Right ventricle myocardium superior (tissue), 1 donor: ENCODE measurements around the gene ADAM12. TPM values are rescaled to one million over a fixed set of nuclear protein-coding genes. Genes with fewer than 3 reads are reported as not detected.
"Not testable (repeated sequence)": the region's sequence is repeated elsewhere in the genome, so short reads cannot be mapped to it uniquely, and the experiment has no call there.

Experiments
- ATAC-seq: fragments of 200-7000 bp; cut with Tn5 transposase; one replicate; pipeline ENCODE4 v1.9.1; 2020; ENCODE audit warnings: mild to moderate bottlenecking; ENCODE audit not compliant: poor library complexity
- DNase-seq: peaks from one replicate; pipeline ENCODE4 v3.0.0-alpha.2; 2020
- intact Hi-C: fragments of 100-400 bp; cut with DNase I; formaldehyde crosslinking; loops from one replicate; pipeline ENCODE4 v1.11.2; 2022
- total RNA-seq: library from RNA; stranded (reverse); fragmentation: NEBNext Ultra II Directional; extraction: Animal tissue kit (Norgen Biotek cat#: 25700); gene quantifications from one replicate; pipeline ENCODE4 v1.2.1, GENCODE V29; 2021
- donor health status: DM: no; HTN: yes; CAD: no; lungs with severe emphysema.

Gene ADAM12
- total RNA-seq, 1 donor from 2014 or later, result 0.38 TPM

DNA sequence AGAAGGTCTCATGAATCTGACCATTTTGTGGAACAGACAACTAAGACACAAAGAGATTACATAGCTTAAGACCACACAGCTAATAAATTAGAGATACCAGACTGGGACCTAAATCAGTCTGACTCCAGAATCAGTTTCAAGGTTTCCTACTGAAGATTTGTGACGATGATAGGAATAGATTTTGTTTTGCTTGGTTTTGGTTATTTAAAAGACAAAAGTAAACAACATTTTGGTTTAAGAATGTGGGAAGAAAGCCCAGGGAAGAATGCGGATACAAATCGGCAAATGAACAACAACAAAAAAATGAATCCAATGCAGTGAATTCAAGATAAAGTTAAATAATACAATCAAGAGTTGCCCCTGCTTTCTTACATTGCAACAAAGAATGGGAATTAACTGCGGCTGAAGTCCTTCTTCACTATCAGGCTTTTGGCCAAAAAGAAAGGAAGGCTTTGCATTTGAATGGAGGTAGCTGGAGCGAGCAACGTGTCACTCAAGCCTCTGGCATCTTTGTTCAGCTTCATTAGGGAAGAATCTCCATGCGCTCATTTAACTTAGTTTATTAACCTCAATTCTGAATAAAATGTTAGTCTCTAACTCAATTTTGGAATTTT lies 210.8 kb downstream of the ADAM12 start:
- intact Hi-C loops, result no loop called here
- ATAC-seq, result no peak

DNA sequence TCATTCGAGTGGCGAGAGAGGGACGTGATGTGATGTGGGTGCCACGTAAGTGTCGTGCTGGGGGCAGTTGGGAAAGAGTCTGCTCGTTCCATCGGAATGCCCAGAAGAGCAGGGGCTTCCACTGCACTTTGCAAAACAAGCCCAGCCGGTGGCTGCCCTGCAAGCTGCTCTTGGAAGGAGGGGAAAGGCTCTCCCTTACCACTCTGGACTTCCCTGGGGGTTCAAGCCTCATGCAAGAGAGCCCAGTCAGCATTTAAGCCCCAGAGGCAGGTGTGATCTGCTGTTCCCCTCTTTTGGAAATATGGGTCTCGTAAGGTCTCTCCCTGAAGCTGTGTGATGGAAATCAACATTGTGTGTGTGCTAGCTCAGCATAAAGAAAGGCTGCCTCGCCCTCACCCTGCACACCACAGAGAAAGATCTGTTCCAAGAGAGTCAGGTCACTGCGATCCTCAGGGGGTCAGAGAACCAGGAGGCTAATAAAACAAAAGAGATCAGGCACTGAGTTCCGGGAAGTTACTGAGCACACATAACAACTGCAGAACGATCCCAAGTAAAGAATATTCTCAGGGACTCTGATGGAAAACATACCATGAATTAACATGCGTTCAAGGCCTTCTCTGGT lies 212.5 kb downstream of the ADAM12 start:
- DNase-seq, result no peak
- intact Hi-C loops, result no loop called here
- ATAC-seq, result no peak

More for the DNA sequence above, 210.8 kb downstream of the ADAM12 start:
- no peak for DNase-seq

DNA sequence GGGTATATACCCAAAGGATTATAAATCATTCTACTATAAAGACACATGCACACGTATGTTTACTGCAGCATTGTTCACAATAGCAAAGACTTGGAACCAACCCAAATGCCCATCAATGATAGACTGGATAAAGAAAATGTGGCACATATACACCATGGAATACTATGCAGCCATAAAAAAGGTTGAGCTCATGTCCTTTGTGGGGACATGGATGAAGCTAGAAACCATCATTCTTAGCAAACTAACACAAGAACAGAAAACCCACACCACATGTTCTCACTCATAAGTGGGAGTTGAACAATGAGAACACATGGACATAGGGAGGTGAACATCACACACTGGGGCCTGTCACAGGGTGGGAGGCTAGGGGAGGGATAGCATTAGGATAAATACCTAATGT lies 215.5 kb downstream of the ADAM12 start:
- ATAC-seq, intact Hi-C loops: not testable (repeated sequence)

DNA sequence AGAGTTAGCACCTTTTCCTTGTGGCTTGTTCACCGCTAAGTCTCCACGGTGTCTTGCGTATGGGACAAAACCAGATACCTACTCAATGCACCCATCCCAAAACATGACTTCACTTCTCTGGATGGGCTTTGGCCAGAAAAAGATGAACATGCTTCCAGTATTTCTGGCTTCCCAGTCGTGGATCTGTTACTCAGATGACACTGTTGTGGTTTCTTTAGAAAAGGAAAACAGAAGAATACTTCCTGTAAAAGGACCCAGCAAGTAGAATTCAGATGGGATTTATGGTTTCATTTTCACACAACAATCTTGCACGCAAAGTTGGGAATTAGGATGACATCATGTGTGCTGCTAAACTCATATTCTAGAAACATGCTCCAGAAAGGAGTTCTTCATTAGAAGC lies 216.7 kb downstream of the ADAM12 start:
- ATAC-seq (peak; percentile 31), DNase-seq (no peak)
- intact Hi-C loops, result no loop called here

More for the DNA sequence above, 215.5 kb downstream of the ADAM12 start:
- not testable (repeated sequence) for DNase-seq

DNA sequence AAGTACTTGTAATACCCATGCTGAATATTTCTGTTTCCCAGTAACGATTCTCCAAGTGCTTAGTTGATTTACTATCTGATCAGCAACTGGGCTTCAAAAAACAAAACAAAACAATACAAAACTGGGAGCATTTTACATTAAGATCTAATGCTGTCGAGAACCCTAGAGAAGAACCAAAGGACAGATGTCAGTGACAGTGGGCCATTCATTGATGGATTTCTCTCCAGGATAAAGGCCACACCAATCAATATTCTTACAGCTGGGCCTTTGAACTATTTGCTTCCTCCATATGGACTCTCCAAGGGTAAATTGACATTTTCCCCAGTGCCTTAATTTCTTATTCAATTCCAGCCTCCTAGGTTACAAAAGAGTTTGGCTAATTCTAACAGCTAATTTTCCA lies 217.5 kb downstream of the ADAM12 start:
- intact Hi-C loops, result no loop called here
- ATAC-seq, result no peak
- DNase-seq, result no peak

DNA sequence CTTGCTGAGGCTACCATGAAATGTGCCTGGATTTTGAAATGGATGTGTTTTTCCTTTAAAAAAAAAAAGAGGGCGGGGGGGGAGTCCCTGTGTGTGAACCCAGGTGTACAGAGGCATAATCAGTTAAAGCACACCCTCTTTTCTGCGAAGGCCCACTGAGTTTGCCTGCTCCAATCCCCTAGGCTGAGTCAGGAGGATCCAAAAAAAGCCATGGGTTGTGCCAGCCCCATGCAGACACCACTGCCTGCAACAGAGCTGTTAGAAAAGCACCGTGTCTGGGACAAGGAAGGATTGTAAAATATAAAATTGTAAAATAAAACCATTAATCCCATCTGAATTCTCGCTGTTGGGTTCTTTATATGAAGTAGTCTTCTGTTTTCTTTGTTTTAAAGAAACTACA lies 217.9 kb downstream of the ADAM12 start:
- DNase-seq, result no peak
- no peak for ATAC-seq
- intact Hi-C loops, result no loop called here

DNA sequence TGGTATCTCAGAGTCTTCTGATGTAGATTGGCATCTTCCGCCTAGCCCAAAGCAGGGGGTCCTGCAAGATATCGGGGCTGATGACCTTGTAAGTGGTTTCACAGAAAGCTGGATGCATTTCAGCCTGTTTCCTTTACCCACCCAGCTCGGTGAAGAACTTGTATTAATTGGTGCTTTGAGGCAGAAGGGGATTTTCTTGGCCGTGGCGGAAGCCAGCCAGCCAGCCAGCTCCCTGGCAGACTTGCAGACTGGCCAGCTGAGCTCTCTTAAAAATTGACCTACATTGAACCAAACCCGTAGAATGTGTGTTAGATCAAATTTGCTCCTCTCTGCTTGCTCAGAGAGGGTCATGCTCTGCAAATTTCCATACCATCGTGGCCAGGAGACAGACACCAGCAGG lies 218.4 kb downstream of the ADAM12 start:
- intact Hi-C loops, result no loop called here
- no peak for ATAC-seq
- no peak for DNase-seq

DNA sequence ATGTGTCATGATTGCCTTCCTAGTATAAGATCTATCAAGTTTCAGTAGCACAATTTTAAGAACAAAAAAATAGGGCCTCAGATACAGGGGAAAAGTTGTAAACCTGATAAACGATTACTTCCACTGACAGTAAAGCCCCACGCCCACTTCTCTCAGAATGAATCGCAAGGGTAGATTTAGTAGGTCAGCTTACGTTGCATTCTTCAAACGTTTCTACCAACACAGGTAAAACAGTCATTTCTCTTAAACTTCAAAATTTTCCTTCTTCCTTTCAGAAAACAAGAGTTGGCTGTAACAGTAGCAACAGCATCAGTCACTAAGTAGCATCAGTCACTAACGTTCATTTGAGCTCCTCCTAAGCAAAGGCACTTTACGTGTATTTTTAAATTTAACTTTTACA lies 221.5 kb downstream of the ADAM12 start:
- intact Hi-C loops, result no loop called here
- DNase-seq (no peak), ATAC-seq (no peak)

DNA sequence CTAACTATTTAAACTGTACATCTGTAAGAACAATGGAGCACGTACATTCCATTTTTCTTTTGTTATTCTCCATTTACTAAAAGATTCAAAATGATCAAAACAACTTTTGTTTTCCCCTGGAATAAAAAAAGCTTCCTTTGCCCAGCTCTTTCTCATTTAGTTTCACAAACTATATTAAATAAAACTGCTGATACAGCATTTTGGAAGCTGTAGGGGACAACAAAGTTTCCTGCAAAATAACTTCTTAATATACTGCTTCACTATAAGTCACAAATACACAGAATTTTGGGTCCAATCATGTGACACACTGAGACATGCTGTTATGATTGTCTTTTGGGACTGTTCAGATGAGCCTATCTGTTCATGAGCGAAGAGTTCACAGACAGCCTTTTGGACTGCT lies 222.4 kb downstream of the ADAM12 start:
- DNase-seq (no peak), ATAC-seq (no peak)
- intact Hi-C loops, result no loop called here

DNA sequence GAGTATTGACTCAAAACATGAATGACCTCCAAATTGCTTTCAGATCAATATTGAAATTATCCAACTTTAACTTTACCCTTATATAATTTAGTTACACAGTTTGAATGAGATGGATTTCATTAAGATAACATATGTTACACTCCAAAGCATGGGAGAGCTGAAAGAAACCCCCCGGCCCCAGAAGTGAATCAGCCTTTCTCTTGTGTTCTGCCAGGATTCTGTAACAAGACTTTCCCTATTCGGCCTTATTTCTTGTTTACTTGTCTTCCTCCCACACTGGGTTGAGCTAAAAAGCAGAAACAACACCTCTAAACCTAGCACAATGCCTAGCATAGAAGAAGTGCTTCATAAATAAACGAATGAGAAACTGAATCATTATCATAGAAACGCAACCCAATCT lies 224.8 kb downstream of the ADAM12 start:
- no peak for ATAC-seq
- no peak for DNase-seq

DNA sequence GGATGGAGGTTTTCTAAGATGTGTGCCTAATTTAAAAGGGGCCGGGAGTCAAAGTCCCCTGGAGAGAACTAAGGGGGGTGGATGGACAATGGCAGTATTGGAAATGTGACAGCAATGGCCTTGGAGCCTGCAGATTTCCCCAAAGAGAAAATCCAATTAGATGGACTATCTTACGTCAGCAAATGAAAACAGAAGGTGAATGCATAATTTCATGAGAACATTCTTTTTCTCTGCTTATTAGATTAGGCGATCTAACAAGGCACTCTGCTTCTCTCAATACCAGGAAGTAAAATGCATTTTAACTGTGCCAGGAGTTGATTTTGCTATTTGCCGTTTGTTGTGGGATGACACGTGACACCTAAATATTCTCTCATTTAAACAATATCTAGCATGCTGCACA lies 226.6 kb downstream of the ADAM12 start:
- no peak for ATAC-seq
- intact Hi-C loops, result no loop called here

More for the DNA sequence above, 224.8 kb downstream of the ADAM12 start:
- intact Hi-C loops, result no loop called here

DNA sequence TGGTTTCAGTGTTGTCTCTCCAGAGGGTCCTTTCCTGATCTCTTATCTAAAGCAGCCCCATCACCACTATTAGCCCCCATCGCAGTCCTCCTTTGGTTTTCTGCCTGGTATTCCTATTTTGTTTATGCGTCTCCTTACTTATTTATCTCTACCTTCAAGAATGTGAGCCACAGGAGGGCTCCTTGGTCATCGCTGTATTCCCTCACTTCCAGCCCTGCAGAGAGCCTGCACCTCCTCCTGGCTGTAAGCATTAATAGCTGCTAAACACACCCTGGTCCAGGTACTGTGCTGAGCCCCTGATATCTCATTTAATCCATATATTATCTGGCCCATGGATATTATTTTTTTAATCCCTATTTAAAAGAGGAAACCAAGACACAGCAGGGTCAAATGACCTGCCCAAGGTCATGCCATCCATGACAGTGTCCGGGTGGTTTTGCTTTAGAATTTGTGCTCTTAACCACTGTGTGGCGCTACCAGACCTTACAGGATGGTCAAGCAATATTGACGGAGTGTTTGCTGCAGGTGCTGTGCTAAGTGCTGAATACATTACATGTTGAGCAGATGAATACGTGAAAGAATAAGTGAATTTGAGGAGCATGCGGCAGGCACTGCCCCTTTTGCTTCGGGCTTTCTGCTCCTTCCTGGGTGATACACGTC lies 227.2 kb downstream of the ADAM12 start:
- DNase-seq, result no peak

More for the DNA sequence above, 226.6 kb downstream of the ADAM12 start:
- no peak for DNase-seq

DNA sequence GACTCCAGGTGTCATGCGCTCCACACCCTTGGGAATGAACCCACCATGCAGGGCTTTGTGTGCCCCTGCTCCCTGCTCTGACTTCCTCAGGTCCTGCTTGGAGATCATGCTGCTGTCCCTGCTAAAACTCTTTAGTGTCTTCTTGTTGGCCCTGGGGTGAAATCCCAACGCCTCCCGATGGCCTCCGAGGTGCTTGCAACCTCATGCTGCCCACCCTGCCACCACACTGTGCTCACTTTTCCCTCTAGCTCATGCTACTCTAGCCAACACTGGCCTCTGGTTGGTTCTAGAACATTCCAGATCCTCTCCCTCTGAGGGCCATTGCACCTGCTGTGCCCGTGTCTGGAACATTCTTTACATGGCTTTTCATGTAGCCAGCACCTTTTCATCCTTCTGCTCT lies 227.7 kb downstream of the ADAM12 start:
- ATAC-seq (no peak), DNase-seq (no peak)
- intact Hi-C loops, result no loop called here

More for the DNA sequence above, 227.2 kb downstream of the ADAM12 start:
- ATAC-seq, result no peak
- intact Hi-C loops, result no loop called here

DNA sequence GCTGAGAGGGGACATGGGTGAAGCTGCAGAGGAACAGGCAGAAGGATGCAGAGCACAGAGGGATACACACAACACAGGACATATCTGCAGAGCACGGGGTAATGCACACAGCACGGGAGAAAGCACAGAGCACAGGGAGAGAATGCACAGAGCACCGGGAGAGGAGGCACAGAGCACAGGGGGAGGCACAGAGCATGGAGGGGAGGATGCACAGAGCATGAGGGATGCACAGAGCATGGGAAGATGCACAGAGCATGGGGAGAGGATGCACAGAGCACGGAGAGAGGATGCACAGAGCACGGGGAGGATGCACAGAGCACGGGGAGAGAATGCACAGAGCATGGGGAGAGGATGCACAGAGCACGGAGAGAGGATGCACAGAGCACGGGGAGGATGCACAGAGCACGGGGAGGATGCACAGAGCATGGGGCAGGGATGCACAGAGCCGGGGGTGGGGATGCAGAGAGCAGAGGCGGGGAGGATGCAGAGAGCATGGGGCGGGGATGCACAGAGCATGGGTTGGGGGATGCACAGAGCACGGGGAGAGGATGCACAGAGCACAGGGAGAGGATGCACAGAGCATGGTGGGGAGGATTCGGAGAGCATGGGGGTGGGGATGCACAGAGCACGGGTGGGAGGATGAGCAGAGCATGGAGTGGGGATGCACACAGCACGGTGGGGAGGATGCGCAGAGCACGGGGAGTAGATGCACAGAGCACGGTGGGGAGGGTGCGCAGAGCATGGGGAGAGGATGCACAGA lies 230.0 kb downstream of the ADAM12 start:
- intact Hi-C loops, result no loop called here
- no peak for DNase-seq
- ATAC-seq, result no peak

DNA sequence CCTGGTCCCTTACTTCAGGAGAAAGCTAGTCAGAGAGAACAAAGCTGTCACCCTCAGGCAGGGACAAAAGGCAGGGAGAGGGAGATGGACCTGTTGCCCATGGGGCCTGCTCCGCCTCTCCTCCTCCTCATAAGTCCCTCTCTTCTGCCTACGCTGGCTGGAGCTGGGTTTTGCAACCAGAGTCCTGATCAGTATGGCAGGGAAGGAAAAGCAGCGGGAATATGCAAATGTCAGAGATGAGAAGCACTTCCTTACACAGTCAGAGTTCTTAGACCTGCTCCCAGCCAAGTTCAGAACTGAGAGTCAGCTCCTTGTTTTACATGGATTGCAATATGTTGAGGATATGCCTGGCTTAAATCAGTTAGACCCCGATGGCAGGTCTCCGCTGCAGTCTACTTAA lies 231.1 kb downstream of the ADAM12 start:
- ATAC-seq, result no peak
- no peak for DNase-seq
- intact Hi-C loops, result no loop called here

DNA sequence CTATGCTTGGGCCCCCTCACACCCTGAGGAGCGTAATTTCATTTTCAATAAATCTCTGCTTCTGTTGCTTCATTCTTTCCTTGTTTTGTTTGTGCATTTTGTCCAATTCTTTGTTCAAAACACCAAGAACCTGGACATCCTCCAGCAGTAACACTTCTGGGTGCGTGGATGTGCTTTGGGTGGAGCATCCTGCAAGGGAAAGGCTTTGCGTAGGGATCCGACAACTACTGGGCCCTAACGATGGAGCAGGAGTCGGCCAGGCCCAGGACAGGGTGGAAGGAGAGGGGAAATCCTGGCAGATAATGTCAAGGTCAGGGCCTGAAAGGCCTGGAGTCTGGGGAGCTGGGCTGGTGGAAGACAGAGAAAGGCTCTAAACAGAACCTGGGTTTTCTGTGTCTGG lies 231.8 kb downstream of the ADAM12 start:
- intact Hi-C loops, result no loop called here
- ATAC-seq (no peak), DNase-seq (no peak)

DNA sequence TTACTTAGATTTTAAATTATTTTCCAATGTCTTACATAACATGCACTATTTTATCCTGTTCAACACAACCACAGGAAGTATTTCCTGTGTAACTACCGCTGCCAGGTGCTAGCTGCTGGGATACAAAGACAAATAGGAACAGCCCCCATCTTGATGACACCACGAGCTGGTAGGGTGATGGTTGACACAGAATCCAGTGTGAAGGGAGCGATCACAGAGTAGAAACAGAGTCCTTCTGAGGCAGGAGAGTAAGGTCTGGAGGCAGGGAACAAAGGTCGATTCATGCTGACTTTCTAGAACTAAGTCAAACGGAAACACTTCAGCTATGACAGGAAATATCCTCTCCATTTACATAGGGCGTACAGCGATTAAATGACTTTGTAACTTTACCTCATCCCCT lies 232.3 kb downstream of the ADAM12 start:
- no peak for ATAC-seq
- no peak for DNase-seq
- intact Hi-C loops, result no loop called here

DNA sequence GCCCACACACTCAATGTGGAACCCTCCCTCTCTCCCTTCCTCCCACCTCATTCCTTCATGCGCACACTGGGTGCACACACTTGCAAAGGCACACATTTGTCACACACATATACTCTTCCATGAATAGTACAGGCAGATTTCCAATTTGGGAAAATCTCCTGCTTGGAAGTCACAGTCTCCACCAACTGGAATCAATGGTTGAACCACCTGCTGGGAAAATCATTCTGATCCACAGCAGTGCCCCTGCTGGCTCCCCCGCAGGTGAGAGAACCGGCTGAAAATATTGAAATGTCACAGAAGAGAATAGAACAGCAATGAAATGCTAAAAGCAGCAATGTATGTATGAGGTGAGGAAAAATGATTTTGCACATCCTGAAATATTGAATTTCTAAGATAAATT lies 232.7 kb downstream of the ADAM12 start:
- DNase-seq, result no peak
- no peak for ATAC-seq
- intact Hi-C loops, result no loop called here
